GM21515 (cell line): ENCODE results near the gene AMBRA1.
"Not testable (repeated sequence)": the region's sequence is repeated elsewhere in the genome, so short reads cannot be mapped to it uniquely, and the experiment has no call there.

Experiments used
- ATAC-seq: cut with Tn5 transposase; IDR thresholded peaks from one replicate; pipeline ENCODE4 v1.9.1; 2021; ENCODE audit not compliant: unreplicated experiment

The AMBRA1 gene

DNA sequence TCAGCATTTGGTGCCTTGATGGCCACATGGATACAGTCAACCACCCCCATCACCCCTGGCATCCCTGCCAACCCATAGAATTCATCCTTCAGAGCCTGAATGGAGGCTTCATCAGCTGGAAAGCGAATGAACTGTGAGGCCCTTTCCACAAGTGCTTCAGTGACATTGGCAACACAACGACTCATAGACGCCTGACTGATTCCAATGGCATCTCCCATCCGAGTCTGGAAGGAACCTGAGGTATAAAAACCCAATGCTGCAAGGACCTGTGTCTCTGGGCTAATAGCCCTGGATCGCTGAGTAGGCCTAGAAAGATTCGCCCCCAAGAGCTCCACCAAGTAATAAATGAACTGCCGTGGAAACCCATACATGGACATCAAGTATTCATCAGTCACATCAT, 21.9 kb upstream of the AMBRA1 start:
- no peak for ATAC-seq

DNA sequence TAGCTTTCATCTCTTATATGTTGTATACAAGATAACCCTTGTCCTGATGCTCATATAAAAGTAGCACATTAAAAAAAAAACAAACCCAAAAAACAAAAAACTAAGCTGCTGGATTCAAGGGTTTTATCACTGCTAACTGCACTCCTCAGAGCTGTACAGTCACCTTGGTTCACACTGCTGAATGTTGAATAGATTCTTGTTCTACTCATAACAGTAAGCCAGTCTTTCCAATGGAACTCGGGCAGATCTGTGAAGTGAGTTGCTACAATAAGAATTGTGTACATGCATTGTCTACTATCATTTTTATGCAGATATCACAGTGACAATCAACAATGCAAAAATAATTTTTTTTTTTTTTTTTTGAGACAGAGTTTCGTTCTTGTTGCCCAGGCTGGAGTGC, 18.5 kb upstream of the AMBRA1 start:
- no peak for ATAC-seq

- ATAC-seq: no peak
Measured at GRCh38 chr11:46611526-46612304, 17.9 kb upstream of the AMBRA1 start.

DNA sequence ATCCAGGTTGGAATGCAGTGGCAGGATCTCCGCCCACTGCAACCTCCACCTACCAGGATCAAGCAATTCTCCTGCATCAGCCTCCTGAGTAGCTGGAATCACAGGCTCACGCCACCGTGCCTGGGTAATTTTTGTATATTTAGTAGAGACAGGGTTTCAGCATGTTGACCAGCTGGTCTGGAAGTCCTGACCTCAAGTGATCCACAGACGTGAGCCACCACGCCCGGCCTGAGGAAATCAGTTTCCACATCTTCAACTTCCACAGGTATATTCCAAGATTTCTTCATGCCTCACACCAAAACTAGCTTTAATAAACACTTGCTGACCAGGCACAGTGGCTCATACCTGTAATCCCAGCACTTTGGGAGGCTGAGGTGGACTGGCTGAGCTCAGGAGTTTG, 15.6 kb upstream of the AMBRA1 start:
- ATAC-seq: no peak

GRCh38 chr11:46607516-46607915, 13.7 kb upstream of the AMBRA1 start:
- no peak for ATAC-seq

DNA sequence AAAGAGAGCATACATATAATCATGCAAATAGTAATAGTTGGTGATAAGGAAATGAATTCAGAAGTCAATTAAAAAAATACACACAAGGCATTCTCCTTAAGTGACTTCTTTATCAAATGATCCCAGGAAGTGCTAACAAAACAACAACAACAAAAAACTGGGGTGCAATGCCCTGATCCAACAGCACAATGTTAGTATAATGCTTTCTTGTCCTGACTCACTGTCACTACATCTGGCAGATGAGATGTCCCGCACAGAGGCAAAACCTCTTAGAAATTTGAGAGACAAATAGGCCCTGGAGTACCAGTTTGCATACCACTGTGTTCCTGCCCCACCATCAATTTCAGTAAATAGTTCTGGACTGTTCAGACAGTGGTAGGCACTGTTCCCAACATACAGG, 11.0 kb upstream of the AMBRA1 start:
- ATAC-seq: no peak

DNA sequence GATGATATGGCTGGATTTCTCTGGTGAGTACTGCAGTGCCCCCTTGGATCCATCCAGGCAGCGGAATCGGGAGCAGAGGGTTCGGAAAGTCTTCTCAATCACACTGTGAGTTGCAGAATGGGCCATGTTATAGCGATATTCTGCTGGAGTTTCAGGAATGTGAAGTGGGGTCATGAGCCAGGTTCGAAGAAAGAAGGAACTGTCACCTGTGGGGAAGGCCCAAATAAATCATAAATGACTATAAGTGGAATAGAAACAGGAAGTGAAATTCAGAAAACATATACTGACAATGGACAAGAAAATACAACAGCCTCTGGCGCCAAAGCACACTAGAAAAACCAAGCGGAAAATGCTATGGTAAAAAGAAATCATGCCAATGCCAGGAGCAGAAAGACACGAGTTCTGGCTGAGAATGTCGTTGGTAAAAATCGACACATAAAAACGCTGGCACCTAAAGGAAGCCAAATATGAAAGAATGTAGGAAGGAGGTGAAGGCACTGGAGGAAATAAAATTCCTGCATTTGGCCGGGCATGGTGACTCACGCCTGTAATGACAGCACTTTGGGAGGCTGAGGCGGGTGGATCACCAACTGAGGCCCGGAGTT, 10.0 kb upstream of the AMBRA1 start:
- ATAC-seq: no peak

- ATAC-seq: no peak
Measured at GRCh38 chr11:46601129-46601528, 7.3 kb upstream of the AMBRA1 start.

DNA sequence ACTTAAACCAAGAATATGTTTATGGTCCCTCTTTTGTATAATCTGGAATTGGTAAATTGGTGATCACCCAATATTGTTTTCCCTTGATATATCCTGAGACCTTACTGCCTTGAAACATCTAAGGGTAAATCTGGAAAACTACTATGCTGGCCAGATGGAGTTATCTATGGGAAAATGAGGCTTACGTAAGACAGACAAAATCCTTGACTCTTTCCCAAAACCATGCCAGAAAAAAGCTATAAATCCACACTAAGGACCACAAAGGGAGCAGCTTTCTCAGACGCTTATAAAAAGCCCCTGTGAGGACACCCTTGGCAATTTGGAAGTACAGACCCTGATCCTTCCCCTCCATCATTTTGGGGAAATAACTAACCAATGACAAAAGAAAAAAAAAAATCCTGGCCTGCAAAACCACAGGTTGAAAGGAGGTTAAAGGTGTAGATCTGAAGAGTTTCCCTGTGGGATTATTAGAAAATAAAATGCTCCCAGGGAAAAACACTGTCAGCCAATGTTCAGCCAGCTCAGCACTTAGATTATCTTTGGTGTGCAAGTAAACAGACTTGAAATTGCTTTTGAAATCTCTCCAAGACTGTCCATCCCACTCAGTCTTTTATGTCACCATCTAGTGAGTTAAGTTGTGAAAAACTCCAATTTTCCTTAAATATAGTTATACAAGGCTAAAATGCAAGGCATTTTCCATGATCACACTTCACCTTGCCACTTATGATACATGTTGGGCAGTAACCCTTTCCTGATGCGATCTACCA, 6.6 kb upstream of the AMBRA1 start:
- no peak for ATAC-seq

DNA sequence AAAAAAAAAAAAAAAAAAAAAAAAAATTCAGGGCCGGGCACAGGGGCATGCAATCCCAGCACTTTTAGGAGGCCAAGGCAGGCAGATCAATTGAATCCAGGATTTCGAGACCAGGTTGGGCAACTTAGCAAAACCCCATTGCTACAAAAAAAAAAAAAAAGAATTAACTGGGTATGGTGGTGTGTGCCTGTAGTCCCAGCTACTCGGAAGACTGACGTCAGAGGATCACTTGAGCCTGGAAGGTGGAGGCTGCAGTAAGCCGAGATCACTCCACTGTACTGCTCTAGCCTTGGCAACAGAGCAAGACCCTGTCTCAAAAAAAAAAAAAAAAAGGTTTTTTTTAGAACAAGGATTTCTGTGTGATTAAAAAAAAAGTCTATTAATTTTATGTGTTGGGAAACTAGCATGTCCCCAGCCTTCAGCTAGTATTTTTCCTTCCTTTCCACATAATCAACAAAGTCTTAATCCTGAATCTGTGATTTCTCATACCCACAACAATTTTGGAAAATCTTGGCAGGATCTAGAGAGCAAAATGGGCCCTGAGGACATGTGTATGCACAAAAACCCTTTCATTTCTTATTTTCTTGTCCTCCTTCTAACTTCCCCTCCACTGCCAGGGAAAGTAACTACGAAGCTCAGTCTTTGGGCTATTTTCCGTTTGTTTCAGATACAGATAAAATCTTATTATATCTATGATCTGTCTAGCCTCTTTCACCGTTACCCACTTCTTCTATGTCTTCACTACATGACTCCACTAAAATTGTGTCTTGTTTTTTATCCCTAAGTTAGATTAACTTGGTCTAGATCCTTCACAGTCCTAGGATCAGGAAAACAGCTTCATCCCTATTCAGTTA, 5.7 kb upstream of the AMBRA1 start:
- ATAC-seq: no peak

- ATAC-seq: no peak
Measured at GRCh38 chr11:46597609-46598219, 3.9 kb upstream of the AMBRA1 start.

- no peak for ATAC-seq
Measured at GRCh38 chr11:46597155-46597554, 3.3 kb upstream of the AMBRA1 start.

- ATAC-seq: no peak
Measured at GRCh38 chr11:46594785-46595184, 962 bp upstream of the AMBRA1 start.

DNA sequence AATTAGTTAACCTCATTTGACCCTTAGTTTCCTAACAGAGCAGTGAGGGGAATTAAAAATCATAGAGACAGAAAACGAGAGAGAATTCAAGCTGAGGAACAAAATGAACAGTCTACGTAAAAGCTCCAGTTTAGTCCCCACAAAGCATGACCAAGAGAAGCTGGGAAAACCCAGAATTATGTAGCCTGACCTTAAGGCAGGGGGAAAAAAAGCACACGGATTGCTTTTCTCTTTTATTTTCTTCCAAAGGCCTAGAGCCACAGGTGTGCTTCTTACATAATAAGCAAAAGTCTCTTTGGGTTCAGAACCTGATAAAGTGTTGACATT, 514 bp upstream of the AMBRA1 start:
- no peak for ATAC-seq

DNA sequence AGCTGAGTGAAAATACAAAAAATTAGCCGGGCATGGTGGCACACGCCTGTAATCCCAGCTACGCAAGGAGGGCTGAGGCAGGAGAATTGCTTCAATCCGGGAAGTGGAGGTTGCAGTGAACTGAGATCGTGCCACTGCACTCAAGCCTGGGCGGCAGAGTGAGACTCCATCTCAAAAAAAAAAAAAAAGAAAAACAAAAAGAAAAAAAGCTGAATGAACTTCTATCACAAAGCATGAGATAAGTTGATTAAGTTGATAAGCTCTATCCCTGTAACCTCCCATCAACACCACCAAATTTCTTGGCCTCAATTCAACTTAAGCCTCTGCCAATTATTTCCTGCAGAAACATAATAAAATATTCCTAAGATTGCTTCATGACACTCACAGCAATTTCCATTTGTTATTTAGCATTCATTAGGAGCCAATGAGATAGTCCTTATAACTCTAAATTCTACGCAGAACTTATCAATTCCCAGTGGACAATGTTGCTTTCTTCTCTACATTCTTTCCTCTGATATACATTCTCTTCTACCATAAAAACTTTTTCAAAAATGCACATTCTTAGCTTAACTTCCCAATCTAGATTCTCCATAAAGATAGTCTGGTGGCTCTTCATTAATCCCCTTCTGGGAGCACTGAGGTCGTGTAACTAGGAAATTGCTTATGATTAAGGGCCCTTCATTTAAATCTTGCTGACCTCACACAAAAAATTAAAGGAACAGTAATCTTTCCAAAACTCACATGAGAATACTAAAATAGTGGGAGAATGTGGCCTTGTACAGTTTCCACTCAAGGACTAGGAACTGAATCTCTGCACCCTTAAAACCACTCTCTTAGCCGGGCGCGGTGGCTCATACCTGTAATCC, 2.9 kb downstream of the AMBRA1 start:
- no peak for ATAC-seq

- ATAC-seq: no peak
Measured at GRCh38 chr11:46588915-46589314, 4.9 kb downstream of the AMBRA1 start.

GRCh38 chr11:46588131-46588530, 5.7 kb downstream of the AMBRA1 start:
- no peak for ATAC-seq

GRCh38 chr11:46583513-46583912, 10.3 kb downstream of the AMBRA1 start:
- ATAC-seq: not testable (repeated sequence)

DNA sequence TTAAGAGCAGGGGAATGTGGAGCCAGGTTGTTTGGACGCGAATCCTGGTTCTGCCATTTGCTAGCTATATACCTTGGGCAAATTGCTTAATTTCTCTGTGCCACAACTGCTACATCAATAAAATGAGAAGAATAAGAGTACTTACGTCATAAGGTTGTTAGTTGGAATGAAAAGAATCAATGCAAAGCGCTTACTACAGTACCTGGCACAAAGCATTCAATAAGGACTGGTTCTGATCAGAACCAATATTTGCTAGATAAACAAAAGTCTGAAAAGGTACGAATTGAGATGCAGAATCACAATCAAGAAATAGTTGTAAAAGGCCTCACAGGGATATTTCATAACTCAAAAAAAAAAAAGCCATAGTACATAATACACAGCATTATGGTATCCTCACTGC, 11.2 kb downstream of the AMBRA1 start:
- ATAC-seq: no peak

DNA sequence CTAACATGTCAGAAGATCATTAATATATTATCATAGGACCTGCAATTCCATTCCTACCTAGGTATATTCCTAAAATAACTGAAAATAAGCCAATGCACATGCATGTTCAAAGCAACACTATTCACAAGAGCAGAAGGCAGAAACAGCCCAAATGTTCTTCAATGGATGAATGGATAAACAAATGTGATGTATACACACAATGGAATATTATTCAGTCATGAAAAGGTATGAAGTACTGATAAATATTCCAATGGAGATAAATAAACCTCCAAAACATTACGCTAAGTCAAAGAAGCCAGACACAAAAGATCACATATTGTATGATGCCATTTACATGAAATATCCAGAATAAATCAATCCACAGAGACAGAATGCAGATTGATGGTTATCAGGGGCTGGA, 16.8 kb downstream of the AMBRA1 start:
- ATAC-seq: no peak
